ENCODE data around the gene DCP1B.

DCP1B gene

GRCh38 chr12:2004113-2004929, at the start of gene DCP1B:
Gene DCP1B (minus strand): TSS chr12:2004457. CDS start chr12:2004431, 26 bp downstream.
- DNase-seq (ENCODE audit: low read depth), result peak; percentile 89

GRCh38 chr12:2053691-2054090, 49.4 kb upstream of the DCP1B start:
- DNase-seq (ENCODE audit: low read depth), result no peak

DNA sequence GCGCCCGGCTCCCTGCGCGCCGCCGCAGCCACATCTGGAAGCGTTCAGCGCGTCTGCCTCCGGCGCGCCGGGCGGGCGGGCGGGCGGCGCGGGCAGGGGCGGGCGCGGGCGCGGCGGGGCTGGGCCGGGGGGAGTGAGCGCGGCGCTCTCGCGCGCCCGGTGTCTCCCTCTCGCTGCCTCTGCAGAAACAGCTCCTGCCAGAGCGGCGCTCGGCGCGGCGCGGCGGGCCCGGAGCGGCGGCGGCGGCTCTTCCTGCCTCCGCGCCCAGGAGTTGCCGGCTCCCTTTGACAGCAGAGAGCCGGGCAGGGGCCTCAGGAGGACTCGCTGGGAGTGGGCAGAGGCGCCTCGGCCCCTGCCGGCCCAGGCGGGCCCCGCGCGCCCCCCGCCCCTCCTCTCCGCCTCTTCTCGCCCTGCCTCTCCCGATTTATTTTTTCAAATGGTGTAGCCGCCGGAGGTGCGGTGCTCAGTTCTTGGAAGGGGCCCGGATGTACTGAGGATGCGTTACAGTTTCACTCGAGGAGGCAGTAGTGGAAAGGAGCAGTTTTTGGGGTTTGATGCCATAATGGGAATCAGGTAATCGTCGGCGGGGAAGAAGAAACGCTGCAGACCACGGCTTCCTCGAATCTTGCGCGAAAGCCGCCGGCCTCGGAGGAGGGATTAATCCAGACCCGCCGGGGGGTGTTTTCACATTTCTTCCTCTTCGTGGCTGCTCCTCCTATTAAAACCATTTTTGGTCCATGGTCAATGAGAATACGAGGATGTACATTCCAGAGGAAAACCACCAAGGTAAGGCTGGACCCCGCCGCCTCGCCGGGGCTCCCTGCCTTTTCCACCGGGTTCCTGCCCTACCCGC, 48.8 kb upstream of the DCP1B start, which contains the start of gene CACNA1C:
TSS of gene CACNA1C (plus strand) at position 162 of the 853 bp plus-strand sequence. CDS start at position 738, 576 bp downstream.
- no peak for DNase-seq (ENCODE audit: low read depth)

DNA sequence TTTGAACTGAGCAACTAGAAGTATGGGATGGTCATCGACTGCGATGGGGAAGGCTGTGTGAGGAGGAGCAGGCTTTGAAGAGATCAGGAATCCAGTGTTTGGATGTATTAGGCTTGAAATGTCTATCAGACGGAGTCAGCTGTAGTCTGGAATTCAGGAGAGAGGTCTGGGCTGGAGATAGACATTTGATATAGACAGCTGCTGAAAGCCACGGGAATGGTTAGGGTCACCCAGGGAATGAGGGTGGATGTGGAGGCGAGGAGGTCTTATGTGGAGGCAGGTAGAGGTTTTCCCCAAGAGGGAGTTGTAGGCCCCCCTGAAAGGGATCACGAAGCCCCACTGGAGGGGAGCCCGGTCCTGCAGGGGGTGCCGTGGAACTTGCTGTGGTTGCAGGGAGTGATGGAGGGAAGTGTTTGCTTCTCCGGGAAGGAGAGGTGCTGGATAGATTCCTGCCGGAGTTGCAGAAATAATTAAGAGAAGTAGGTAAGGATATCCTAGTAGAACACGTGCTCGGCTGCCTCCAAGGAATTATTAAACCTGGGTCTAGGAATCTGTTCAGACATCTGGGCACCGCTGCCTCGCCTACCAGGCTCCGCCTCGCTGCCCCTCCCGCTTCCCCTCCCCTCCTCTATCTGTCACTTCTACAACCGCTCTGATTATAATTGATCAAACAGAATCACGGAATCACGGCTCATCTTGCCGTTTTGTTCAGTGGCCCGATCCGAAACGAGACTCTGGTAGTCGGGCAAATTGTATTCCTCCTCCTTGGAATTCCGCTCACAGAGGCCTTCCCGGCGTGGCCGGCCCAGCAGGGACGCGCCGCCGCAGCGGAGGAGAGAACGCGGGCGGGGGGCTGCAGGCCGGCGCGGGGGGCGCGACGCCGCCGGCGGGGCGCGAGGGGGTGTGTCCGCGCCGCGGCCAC, 47.7 kb upstream of the DCP1B start:
- DNase-seq (ENCODE audit: low read depth), result no peak

DNA sequence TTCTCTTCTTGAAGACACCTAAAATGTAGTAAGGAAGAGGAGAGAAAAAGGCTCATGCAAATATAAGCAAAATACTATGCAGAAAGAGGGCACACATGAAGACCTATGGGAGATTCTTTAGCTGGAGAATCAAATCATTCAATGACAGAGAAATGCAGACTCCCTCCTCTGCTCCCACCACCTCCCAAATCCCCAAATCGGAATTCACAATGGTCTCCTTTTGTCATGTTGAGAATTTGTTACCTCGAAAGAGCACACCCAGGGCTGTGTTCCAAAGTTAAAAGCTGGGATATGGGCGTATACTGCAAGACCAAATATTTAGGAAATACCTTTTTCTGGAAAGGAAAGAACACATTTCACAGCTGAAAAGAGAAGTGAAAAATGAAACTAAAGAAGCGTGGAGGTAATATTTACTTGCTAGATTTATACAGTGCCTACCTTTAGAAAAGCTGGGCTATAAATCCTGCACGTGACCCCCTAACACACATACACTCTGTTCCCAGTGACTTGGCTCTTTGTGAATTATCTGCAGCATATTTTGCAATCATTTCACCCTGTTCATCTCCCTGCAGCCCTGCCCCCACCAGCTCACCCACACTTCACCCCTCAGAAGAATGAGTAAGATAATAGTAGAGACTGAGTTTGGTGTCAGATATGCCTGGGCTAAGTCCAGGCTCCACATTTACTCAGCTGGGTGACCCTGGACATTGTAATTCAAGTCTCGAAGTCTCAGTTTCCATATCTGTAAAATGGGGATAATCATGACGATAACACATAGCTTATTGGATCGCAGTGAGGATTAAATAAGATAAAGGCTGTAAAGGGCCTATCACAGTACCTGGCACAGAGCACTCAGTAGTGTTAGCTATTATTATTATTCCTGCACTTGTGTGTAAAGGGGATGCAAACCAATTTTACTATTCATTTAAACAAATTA, 45.6 kb upstream of the DCP1B start:
- DNase-seq (ENCODE audit: low read depth), result no peak

- no peak for DNase-seq (ENCODE audit: low read depth)
These were observed 43.5 kb upstream of the DCP1B start for GRCh38 chr12:2047752-2048151.

DNA sequence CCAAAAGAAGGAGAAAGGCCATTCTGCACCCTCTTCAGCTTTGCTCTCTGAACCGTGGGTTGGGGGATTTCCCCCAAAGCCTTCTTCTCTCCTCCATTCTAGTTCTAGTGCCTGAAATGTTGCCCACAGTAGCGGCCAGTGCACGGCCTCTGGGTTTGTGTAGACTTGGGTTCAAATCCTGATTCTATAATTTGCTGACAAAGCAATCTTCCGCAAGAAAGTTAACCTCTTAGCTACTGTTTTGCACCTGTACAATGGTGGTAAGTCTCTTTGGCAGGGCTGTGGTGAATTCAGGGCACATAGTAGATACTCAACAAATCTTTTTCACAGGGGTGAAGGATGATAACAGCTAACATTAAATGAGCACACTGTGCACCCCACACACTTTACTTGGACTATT, 42.7 kb upstream of the DCP1B start:
- DNase-seq (ENCODE audit: low read depth), result no peak

DNA sequence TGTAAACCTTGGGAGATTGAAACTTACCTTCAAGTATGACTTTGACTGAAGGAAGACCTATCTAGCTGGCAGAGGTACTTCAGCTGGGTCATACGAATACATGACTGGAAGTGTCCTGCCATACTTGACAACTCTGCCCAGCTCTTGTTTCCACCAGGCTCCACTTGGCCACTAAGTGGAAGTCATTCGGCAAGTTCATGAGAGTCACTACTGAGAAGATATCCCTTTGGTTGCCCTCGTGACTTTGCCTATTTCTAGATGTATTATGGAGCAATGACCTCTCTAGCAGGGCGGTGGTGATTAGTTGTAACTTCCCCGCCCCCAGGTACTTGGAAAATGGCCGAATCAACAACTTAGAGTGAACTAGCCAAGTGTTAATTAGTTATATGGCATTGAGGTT, 39.9 kb upstream of the DCP1B start:
- no peak for DNase-seq (ENCODE audit: low read depth)

DNA sequence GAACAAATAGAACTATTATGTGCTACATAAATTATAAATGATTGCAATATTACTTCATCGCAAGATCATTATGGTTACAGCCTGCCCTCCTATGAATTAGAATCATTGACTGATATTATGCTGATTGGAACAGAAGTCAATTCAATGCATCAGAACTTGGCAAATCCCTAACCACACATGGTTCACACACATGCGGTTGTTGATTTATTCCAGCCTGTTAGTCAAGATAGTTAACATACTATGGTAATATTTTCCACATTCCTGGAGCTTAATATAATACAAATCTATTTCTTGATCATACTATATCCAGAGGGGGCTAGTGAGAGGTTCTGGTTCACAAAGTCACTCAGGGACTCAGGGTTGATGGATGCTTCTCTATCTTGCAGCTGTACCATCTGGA, 38.8 kb upstream of the DCP1B start:
- DNase-seq (ENCODE audit: low read depth), result no peak

- no peak for DNase-seq (ENCODE audit: low read depth)
These were observed 34.8 kb upstream of the DCP1B start for GRCh38 chr12:2039034-2039433.

GRCh38 chr12:2035431-2036055, 31.3 kb upstream of the DCP1B start:
- no peak for DNase-seq (ENCODE audit: low read depth)

DNA sequence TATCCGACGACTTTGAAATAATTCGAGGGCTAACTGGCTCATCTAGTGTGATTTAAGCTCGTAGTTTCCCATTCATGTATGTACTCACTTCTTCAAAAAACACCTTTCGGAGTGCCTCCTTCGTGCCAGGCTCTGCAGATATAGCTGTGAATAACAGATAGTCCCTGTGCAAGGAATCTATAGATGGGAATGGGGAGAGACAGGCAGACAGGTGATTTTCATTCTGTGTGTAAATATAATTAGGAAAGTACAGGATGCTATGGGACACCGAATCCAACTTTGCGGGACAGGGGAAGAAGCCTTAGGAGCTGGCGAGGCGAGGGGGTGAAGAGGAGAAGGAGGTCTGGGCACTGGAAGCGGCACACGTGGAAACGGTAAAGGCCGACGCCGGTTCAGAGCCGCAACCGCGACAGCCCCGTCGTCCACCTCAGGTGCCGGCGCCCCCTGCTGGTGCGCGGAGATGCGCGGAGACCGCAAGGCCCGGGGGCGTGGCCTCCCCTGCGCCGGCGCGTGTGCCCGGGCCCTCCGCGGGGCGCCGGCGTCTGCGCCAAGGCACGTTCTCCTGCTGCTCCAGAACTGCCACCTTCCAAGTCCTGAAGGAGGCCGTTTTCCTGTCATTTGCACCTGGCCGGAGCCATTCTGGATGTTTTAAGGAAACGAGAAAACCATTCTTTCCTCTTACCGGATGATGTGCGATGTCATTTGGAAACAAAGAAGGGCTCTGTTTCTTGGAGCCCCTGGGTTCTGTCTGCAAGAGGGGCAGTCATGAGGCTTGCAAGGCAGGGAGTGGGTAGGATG, 30.6 kb upstream of the DCP1B start:
- DNase-seq (ENCODE audit: low read depth), result peak; percentile 75

- DNase-seq (ENCODE audit: low read depth), result no peak
These were observed 28.2 kb upstream of the DCP1B start for GRCh38 chr12:2032506-2032905.

- no peak for DNase-seq (ENCODE audit: low read depth)
These were observed 25.6 kb upstream of the DCP1B start for GRCh38 chr12:2029851-2030250.

- no peak for DNase-seq (ENCODE audit: low read depth)
These were observed 23.1 kb upstream of the DCP1B start for GRCh38 chr12:2027351-2027750.

- DNase-seq (ENCODE audit: low read depth), result no peak
These were observed 19.1 kb upstream of the DCP1B start for GRCh38 chr12:2023365-2023764.

GRCh38 chr12:2020511-2020910, 16.3 kb upstream of the DCP1B start:
- no peak for DNase-seq (ENCODE audit: low read depth)

GRCh38 chr12:2019126-2019525, 14.9 kb upstream of the DCP1B start:
- no peak for DNase-seq (ENCODE audit: low read depth)

DNA sequence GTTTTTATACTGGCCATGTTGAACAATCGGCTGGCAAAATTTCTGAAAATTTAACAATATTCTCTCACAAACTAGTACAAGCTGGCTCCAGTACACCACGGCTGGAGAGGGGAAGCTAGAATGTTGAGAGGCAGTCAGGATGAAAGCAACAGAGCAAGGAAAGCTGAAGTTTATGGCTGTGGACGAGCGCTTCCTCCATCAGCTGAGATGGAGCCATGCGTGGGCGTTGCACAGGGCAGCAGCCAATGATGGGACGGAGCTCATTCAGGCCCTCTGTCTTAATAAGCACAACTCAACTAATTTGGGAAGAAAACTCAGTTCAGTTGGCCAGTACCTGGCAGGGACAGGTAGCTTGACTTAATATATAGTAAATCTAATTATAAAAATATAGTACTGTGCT, 14.1 kb upstream of the DCP1B start:
- no peak for DNase-seq (ENCODE audit: low read depth)
